H1 (cell line): Measurements from ENCODE around the gene OTOF. TPM values are rescaled to one million over a fixed set of nuclear protein-coding genes. Genes with fewer than 3 reads are reported as not detected.

Experiments used
- CTCF ChIA-PET: fragments of 300-600 bp; sonication (Branson Sonifier 250); formaldehyde crosslinking; loops from one replicate; lab custom pipeline; 2021; ENCODE audit not compliant: partially characterized antibody; lab: Charles Lee
- POLR2A ChIA-PET: fragments of 300-600 bp; sonication (Branson Sonifier 250); formaldehyde crosslinking; loops from one replicate; lab custom pipeline; 2021; ENCODE audit warnings: inconsistent platforms; ENCODE audit not compliant: partially characterized antibody; lab: Charles Lee
- DNase-seq, 2 experiments: peaks; one replicate each; pipeline versions ENCODE4 v3.0.0 to v3.0.0-alpha.2; 2010 to 2022; ENCODE audit warnings: low spot score in 2 of 2, low read depth in 1 of 2, mixed read lengths in 1 of 2
- FAIRE-seq: peaks from 2 replicates; lab custom pipeline; 2011; peaks lifted over from hg19 to GRCh38; lab: Jason Lieb, UNC
- H2AFZ ChIP-seq: 2 replicates; pipeline ENCODE4 v1.8.1; 2012; ENCODE audit warnings: low read length, inconsistent platforms
- H2AK5ac ChIP-seq: 2 replicates; pipeline ENCODE4 v1.6.1; 2013; ENCODE audit warnings: low read depth, low read length
- H2BK120ac ChIP-seq: replicated peaks from 2 replicates; pipeline ENCODE3; 2013; ENCODE audit warnings: low read depth, low read length, inconsistent platforms
- H2BK12ac ChIP-seq: 2 replicates; pipeline ENCODE4 v1.6.1; 2013; ENCODE audit warnings: low read depth, low read length
- H2BK15ac ChIP-seq: 2 replicates; pipeline ENCODE4 v1.6.1; 2013; ENCODE audit warnings: low read length
- H2BK20ac ChIP-seq: 2 replicates; pipeline ENCODE4 v1.6.1; 2013; ENCODE audit warnings: low read length
- H2BK5ac ChIP-seq: 2 replicates; pipeline ENCODE4 v1.6.1; 2013; ENCODE audit warnings: low read depth, low read length
- H3K14ac ChIP-seq: 2 replicates; pipeline ENCODE4 v1.6.1; 2013; ENCODE audit warnings: inconsistent platforms; ENCODE audit not compliant: insufficient read length
- H3K18ac ChIP-seq: 2 replicates; pipeline ENCODE4 v1.6.1; 2013; ENCODE audit warnings: low read length; ENCODE audit errors: extremely low read depth
- H3K23ac ChIP-seq: 2 replicates; pipeline ENCODE4 v1.6.1; 2013; ENCODE audit warnings: inconsistent platforms; ENCODE audit not compliant: insufficient read length
- H3K23me2 ChIP-seq: 2 replicates; pipeline ENCODE4 v1.6.1; 2013; ENCODE audit warnings: low read depth, low read length
- H3K27ac ChIP-seq: 2 replicates; pipeline ENCODE4 v1.6.1; 2011; ENCODE audit warnings: low read depth, low read length, inconsistent platforms
- H3K27me3 ChIP-seq, 4 experiments: replicated peaks in 1 of 4; 1 replicate in 1 of 4; 2 replicates in 3 of 4; pipeline versions ENCODE4 v1.6.1 to v1.8.1; 2011 to 2013; ENCODE audit warnings: low read length in 3 of 4, mild to moderate bottlenecking in 3 of 4, inconsistent platforms in 2 of 4, mixed read lengths in 2 of 4, moderate library complexity in 1 of 4; ENCODE audit not compliant: control insufficient read depth in 3 of 4, insufficient read depth in 3 of 4; ENCODE audit errors: extremely low read depth in 1 of 4
- H3K36me3 ChIP-seq, 4 experiments: 2 replicates each; pipeline versions ENCODE4 v1.6.1 to v1.8.1; 2011 to 2013; ENCODE audit warnings: mild to moderate bottlenecking in 4 of 4, low read length in 3 of 4, moderate library complexity in 2 of 4, control low read depth in 1 of 4, inconsistent platforms in 1 of 4; ENCODE audit not compliant: insufficient read depth in 4 of 4, control insufficient read depth in 2 of 4
- H3K4ac ChIP-seq: replicated peaks from 2 replicates; pipeline ENCODE3; 2013; ENCODE audit warnings: low read length, low read depth, mixed read lengths, inconsistent platforms; ENCODE audit not compliant: insufficient read length
- H3K4me1 ChIP-seq, 4 experiments: replicated peaks in 1 of 4; 1 replicate in 1 of 4; 2 replicates in 3 of 4; pipeline versions ENCODE4 v1.6.1 to v1.8.1; 2011 to 2013; ENCODE audit warnings: low read length in 3 of 4, inconsistent platforms in 2 of 4, mixed read lengths in 1 of 4; ENCODE audit not compliant: insufficient read depth in 4 of 4, control insufficient read depth in 3 of 4
- H3K4me2 ChIP-seq, 2 experiments: 2 replicates each; pipeline versions ENCODE4 v1.6.1 to v1.8.1; 2011 to 2013; ENCODE audit warnings: low read depth in 2 of 2, low read length in 2 of 2, control low read depth in 1 of 2, inconsistent platforms in 1 of 2, mild to moderate bottlenecking in 1 of 2; ENCODE audit not compliant: insufficient read depth in 1 of 2
- H3K4me3 ChIP-seq, 4 experiments: fragments of 200-600, 300-600 bp in 1 of 4; sonication (generic), shearing (Covaris generic), sonication (Bioruptor Twin) in 1 of 4; 2 replicates each; pipeline versions ENCODE4 v1.5.1 to v1.8.1; 2011 to 2016; ENCODE audit warnings: low read length in 4 of 4, low read depth in 3 of 4, control low read depth in 2 of 4, inconsistent platforms in 2 of 4, mild to moderate bottlenecking in 2 of 4, mixed read lengths in 1 of 4, moderate library complexity in 1 of 4; ENCODE audit not compliant: insufficient read depth in 2 of 4; ENCODE audit errors: extremely low read depth in 1 of 4
- H3K56ac ChIP-seq: replicated peaks from 2 replicates; pipeline ENCODE3; 2013; ENCODE audit warnings: low read depth, mild to moderate bottlenecking, mixed read lengths, low read length, inconsistent platforms; ENCODE audit not compliant: insufficient read length
- H3K79me1 ChIP-seq: 2 replicates; pipeline ENCODE4 v1.6.1; 2013; ENCODE audit warnings: low read depth, low read length, control low read depth
- H3K79me2 ChIP-seq, 2 experiments: 2 replicates each; pipeline versions ENCODE4 v1.6.1 to v1.8.1; 2012 to 2013; ENCODE audit warnings: low read length in 2 of 2, mild to moderate bottlenecking in 2 of 2, inconsistent platforms in 1 of 2; ENCODE audit not compliant: insufficient read depth in 2 of 2, control insufficient read depth in 1 of 2
- H3K9ac ChIP-seq, 4 experiments: replicated peaks in 1 of 4; 1 replicate in 1 of 4; 2 replicates in 3 of 4; pipeline versions ENCODE4 v1.6.1 to v1.8.1; 2011 to 2013; ENCODE audit warnings: low read depth in 3 of 4, low read length in 3 of 4, control low read depth in 2 of 4, mild to moderate bottlenecking in 2 of 4, moderate library complexity in 2 of 4, inconsistent platforms in 1 of 4; ENCODE audit errors: extremely low read depth in 1 of 4
- H3K9me3 ChIP-seq, 2 experiments: 2 replicates each; pipeline versions ENCODE4 v1.6.1 to v1.8.1; 2012 to 2013; ENCODE audit warnings: mild to moderate bottlenecking in 2 of 2, moderate library complexity in 2 of 2, control low read depth in 1 of 2, inconsistent platforms in 1 of 2, low read depth in 1 of 2, low read length in 1 of 2, mixed read lengths in 1 of 2; ENCODE audit not compliant: insufficient read depth in 2 of 2
- H4K20me1 ChIP-seq, 2 experiments: replicated peaks in 1 of 2; 2 replicates each; pipeline versions ENCODE3 to v1.8.1; 2011 to 2013; ENCODE audit warnings: inconsistent platforms in 2 of 2, low read length in 2 of 2, mild to moderate bottlenecking in 1 of 2; ENCODE audit not compliant: insufficient read depth in 2 of 2, control insufficient read depth in 1 of 2
- H4K5ac ChIP-seq: 2 replicates; pipeline ENCODE4 v1.6.1; 2013; ENCODE audit warnings: low read length, low read depth, mixed read lengths, inconsistent platforms; ENCODE audit not compliant: insufficient read length
- H4K8ac ChIP-seq: 2 replicates; pipeline ENCODE4 v1.8.0; 2013; ENCODE audit warnings: mild to moderate bottlenecking, moderate library complexity, low read length, inconsistent platforms; ENCODE audit not compliant: insufficient read depth; ENCODE audit errors: extremely low read depth
- H4K91ac ChIP-seq: replicated peaks from 2 replicates; pipeline ENCODE3; 2013; ENCODE audit warnings: low read length, mixed read lengths, inconsistent platforms; ENCODE audit not compliant: insufficient read length
- CBX5 ChIP-seq: fragments of 300-800, 300-1000 bp; sonication (generic); IDR thresholded peaks from 2 replicates; pipeline ENCODE4 v1.7.1; 2016; ENCODE audit warnings: antibody characterized with exemption, low read length, low read depth
- E2F6 ChIP-seq: IDR thresholded peaks from 2 replicates; pipeline ENCODE4 v1.6.1; 2012; ENCODE audit warnings: inconsistent platforms
- EZH2 ChIP-seq: fragments of 200-600 bp; sonication (generic); IDR thresholded peaks from 2 replicates; pipeline ENCODE4 v1.7.1; 2012; ENCODE audit warnings: low read depth, mild to moderate bottlenecking, moderate library complexity, low read length, inconsistent platforms; ENCODE audit not compliant: severe bottlenecking
- GABPA ChIP-seq: IDR thresholded peaks from 2 replicates; pipeline ENCODE4 v1.6.1; 2011; ENCODE audit warnings: mild to moderate bottlenecking, low read length, moderate library complexity, borderline replicate concordance; ENCODE audit not compliant: insufficient read depth
- JUND ChIP-seq: IDR thresholded peaks from 2 replicates; pipeline ENCODE4 v1.6.1; 2011; ENCODE audit warnings: mild to moderate bottlenecking, improper control_type of control experiment, low read length
- MAX ChIP-seq: IDR thresholded peaks from 2 replicates; pipeline ENCODE4 v1.6.1; 2012; ENCODE audit warnings: inconsistent platforms
- RXRA ChIP-seq: IDR thresholded peaks from 2 replicates; pipeline ENCODE4 v1.6.1; 2011; ENCODE audit warnings: low read depth, mild to moderate bottlenecking, low read length, moderate library complexity; ENCODE audit not compliant: insufficient read depth
- SAP30 ChIP-seq: fragments of 300-600 bp; sonication (generic); IDR thresholded peaks from 2 replicates; pipeline ENCODE4 v1.7.1; 2012; ENCODE audit warnings: low read length, moderate library complexity, mild to moderate bottlenecking, inconsistent platforms; ENCODE audit not compliant: insufficient read depth, insufficient replicate concordance
- SIX5 ChIP-seq: IDR thresholded peaks from 2 replicates; pipeline ENCODE4 v1.6.1; 2011; ENCODE audit warnings: mild to moderate bottlenecking, low read depth, low read length
- TCF12 ChIP-seq: IDR thresholded peaks from 2 replicates; pipeline ENCODE4 v1.6.1; 2011; ENCODE audit warnings: low read depth, mild to moderate bottlenecking, low read length
- WGBS, 2 experiments: shearing (Covaris generic) in 1 of 2; methylation state at CpG; one replicate each; pipeline versions ENCODE4 v1.1.6 to v1.1.7; 2013 to 2015; ENCODE audit warnings: low lambda C conversion rate in 2 of 2, mixed read lengths in 2 of 2, inconsistent platforms in 1 of 2, low coverage in 1 of 2, missing lambda C conversion rate in 1 of 2; ENCODE audit not compliant: insufficient replicate concordance in 2 of 2, insufficient coverage in 1 of 2, insufficient read length in 1 of 2; ENCODE audit errors: extremely low coverage in 1 of 2, missing lambda C conversion rate in 1 of 2; 5-methylcytosine and 5-hydroxymethylcytosine counted together
- polyA plus RNA-seq, 7 experiments: library from polyadenylated mRNA; depleted of rRNA in 3 of 7; stranded (reverse) in 5 of 7; unstranded in 2 of 7; fragments of >200 nt in 5 of 7; fragments of 200-250 nt in 2 of 7; gene quantifications; 1 replicate in 5 of 7; 2 replicates in 1 of 7; 4 replicates in 1 of 7; pipeline versions ENCODE4 v1.2.1 to v1.2.3, GENCODE V29; 2011 to 2013; ENCODE audit warnings: missing spikeins in 2 of 7, mixed read lengths in 2 of 7
- total RNA-seq: library from RNA; stranded (reverse); fragmentation: NEBNext Ultra II Directional; extraction: Animal tissue kit (Norgen Biotek cat#: 25700); gene quantifications from 2 replicates; pipeline ENCODE4 v1.2.1, GENCODE V29; 2021

Gene OTOF
- total and polyA plus RNA-seq, 2 of the 8 experiments (the other 6 are each of a cell fraction or from before 2014, with no cell fraction given): 0.06 TPM; not detected in 1

- POLR2A ChIA-PET: no interaction called here
- Histone ChIP-seq H2BK5ac (no peak overlapping the region), H3K79me2 (no peaks in the 10 kb centered on the region)
- 91% methylated on average over 7 of the region's 7 CpGs; no CpG with 5 or more reads in 1 of the 2 experiments for WGBS, 2 experiments
- TF ChIP-seq SAP30: no peak
- no peak for TF ChIP-seq EZH2
- TF ChIP-seq E2F6: no peak
- TF ChIP-seq RXRA: no peak
- no peak for TF ChIP-seq CBX5
- no peak for TF ChIP-seq JUND
- no peak for TF ChIP-seq MAX
- no peak for TF ChIP-seq SIX5
- no peak for TF ChIP-seq TCF12
- TF ChIP-seq GABPA: no peak
- TF ChIP-seq, all 59 proteins: peak for 0
- Histone ChIP-seq H4K20me1 (no peaks in the 10 kb centered on the region), H3K4me1 (peaks cover 2 to 5% (median 3%) of the 10 kb centered on the region in 4 experiments; a peak in 4 of 7 replicates), H4K8ac (peak overlapping the region; percentile 23; the same call in 1 of the 2 replicates), H2AFZ (no peak overlapping the region), H3K36me3 (no peaks in the 10 kb centered on the region), H3K4ac (no peak overlapping the region), H2BK15ac (no peak overlapping the region), H3K18ac (no peak overlapping the region), H3K23me2 (no peaks in the 10 kb centered on the region), H2BK20ac (no peak overlapping the region), H3K56ac (no peak overlapping the region), H2AK5ac (no peak overlapping the region), H3K4me2 (no peak overlapping the region), H2BK120ac (no peak overlapping the region), H3K9ac (no peak overlapping the region), H3K27ac (no peak overlapping the region), H4K91ac (no peak overlapping the region), H3K27me3 (no peaks in the 10 kb centered on the region), H2BK12ac (0 out of 2 replicates have a peak overlapping the region, but pooled peaks have one; percentile 9), H3K23ac (no peak overlapping the region), H3K14ac (no peak overlapping the region), H3K4me3 (no peak overlapping the region), H3K9me3 (no peaks in the 10 kb centered on the region), H3K79me1 (no peaks in the 10 kb centered on the region), H4K5ac (no peak overlapping the region)
- CTCF ChIA-PET: interaction anchor here (0.8 to 2.6 kb wide), 5 partner anchors 10 to 85 kb away, joined by 3 to 34 read pairs (median 4); partner anchors contain the start of gene OTOF
- DNase-seq (no peak), FAIRE-seq (no peak)
Observed at GRCh38 chr2:26492749-26493515, 15.0 kb upstream of the OTOF start.
